Activated CD4-positive, alpha-beta T cell treated with anti-CD3 and anti-CD28 coated beads, Interleukin-2, amount 10 ng/mL, durations not matched to agents 24 days and 14 days (primary cell): Measurements from ENCODE around the gene HS3ST3B1. TPM values are rescaled to one million over a fixed set of nuclear protein-coding genes. Genes with fewer than 3 reads are reported as not detected.

Source experiments
- DNase-seq: peaks from one replicate; pipeline ENCODE4 v3.0.0; 2022
- H3K27ac Mint-ChIP-seq: one replicate; pipeline ENCODE4 v1.8.0; 2022; ENCODE audit warnings: mild to moderate bottlenecking, mixed read lengths
- H3K27me3 Mint-ChIP-seq: one replicate; pipeline ENCODE4 v1.8.0; 2022; ENCODE audit warnings: mixed read lengths
- H3K36me3 Mint-ChIP-seq: one replicate; pipeline ENCODE4 v1.8.0; 2022; ENCODE audit warnings: low read depth, mild to moderate bottlenecking, mixed read lengths
- H3K4me1 Mint-ChIP-seq: one replicate; pipeline ENCODE4 v1.8.0; 2021; ENCODE audit warnings: mixed read lengths
- H3K4me3 Mint-ChIP-seq: one replicate; pipeline ENCODE4 v1.8.0; 2022; ENCODE audit warnings: mild to moderate bottlenecking, moderate library complexity, mixed read lengths
- H3K9me3 Mint-ChIP-seq: one replicate; pipeline ENCODE4 v1.8.0; 2021; ENCODE audit warnings: mixed read lengths
- intact Hi-C: fragments of 100-400 bp; cut with micrococcal nuclease; formaldehyde crosslinking; loops from one replicate; pipeline ENCODE4 v1.15.1; 2023
- total RNA-seq: library from RNA; stranded (reverse); gene quantifications from 2 replicates; pipeline ENCODE4 v1.2.3, GENCODE V29; 2022

HS3ST3B1 gene
- total RNA-seq, 1 donor from 2014 or later, result 20.8 TPM

DNA sequence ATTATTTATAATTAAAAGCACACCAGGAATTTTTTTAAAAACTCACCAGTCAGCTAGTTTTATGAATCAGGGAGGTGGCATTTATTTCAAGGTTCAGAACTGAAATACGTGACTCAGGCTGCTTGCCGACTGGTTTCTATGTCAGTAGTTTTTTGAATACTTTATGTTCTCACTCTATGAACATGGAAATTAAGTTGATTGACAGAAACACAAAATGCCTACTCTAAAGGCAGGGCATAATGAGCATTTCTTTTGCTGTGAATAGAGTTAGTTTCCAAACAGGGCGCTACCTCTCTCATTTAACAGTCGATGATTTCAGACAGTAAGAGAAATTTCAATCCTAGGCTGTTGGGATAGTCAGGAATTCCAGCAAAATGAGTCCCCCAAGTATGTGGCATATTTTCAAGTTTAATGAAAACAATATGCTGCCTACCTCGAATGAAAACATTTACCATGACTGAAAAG lies 6.7 kb downstream of the HS3ST3B1 start:
- Mint-ChIP-seq H3K36me3 (peaks cover 44% of the 10 kb centered on the region), H3K27ac (peak overlapping the region; percentile 53), H3K4me3 (peak overlapping the region; percentile 72), H3K9me3 (no peaks in the 10 kb centered on the region), H3K27me3 (no peaks in the 10 kb centered on the region), H3K4me1 (peaks cover 63% of the 10 kb centered on the region)
- intact Hi-C loops, result loop anchor here (10.0 kb wide), 1 partner anchor 617 kb away; no protein-coding TSS in a partner anchor
- DNase-seq, result no peak

DNA sequence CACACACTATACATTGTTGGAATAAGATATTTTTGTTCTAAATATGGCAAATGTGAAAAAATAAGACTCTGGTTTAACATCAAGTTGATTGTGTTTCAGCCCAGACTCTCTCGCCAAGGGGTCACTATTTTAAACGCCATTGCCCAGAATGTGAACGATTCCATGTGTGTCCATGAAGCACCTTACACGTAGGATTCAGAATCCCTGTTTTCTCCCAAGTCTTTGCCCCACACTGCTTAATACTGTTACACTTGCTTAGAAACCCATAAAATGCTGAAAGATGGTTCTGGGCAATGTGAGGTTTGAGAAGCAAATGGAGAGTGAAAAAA lies 7.7 kb downstream of the HS3ST3B1 start:
- peaks cover 48% of the 10 kb centered on the region for H3K36me3 Mint-ChIP-seq
- no peak for DNase-seq

DNA sequence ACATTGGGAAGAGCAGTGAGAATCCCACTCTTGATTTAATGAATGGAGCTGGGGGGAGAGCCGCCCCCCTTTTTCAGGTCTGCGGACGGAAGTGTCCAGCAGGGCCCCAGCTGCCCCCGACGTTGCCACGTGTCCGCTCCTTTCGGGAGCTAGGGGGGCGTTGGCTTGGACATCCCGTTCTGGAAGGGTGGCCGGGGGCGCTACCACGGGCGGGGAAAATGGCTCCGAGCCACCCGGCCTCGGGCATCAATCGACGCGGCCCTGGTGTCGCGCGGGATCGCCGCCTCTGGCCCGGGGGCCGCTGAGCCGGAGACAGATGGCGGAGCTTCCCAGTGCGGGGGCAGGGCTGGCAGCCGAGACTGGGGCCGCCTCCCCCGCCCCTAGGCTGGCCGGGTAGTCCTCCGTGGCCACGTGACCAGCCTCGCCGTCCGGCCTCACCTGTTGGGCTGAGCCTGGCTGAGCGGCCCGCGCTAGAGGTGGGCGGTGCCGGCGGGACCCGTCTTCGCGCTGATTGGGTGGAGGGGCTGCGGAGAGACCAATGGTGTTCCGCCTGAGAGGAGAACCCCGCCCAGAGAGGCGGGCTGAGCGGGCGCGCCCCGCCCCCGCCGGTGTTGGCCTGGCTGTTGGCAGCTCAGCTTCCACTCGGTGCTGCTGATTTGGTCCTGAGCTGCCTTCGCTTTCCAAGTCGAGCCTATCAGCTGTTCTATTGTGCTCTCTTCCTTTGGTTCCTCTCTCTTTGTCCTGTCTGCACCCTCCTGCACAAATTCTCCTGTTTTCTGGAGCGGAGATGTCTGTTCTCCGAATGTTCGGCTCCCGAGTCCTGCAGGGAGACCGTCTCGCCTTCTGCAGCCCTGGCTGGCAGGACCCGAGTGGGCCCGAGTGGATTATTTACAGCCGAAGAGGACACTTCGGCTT lies 8.3 kb downstream of the HS3ST3B1 start:
- peaks cover 47% of the 10 kb centered on the region for H3K36me3 Mint-ChIP-seq
- peak overlapping the region; percentile 57 for H3K27ac Mint-ChIP-seq
- peaks cover 59% of the 10 kb centered on the region for H3K4me1 Mint-ChIP-seq
- DNase-seq, result peak; percentile 98
- H3K4me3 Mint-ChIP-seq, result peak overlapping the region; percentile 82
- intact Hi-C loops, result loop anchor here (1.0 to 10.0 kb wide), 3 partner anchors 9 to 616 kb away; no protein-coding TSS in a partner anchor
- no peaks in the 10 kb centered on the region for H3K27me3 Mint-ChIP-seq
- H3K9me3 Mint-ChIP-seq, result no peaks in the 10 kb centered on the region

More for the DNA sequence above, 7.7 kb downstream of the HS3ST3B1 start:
- H3K4me1 Mint-ChIP-seq, result peaks cover 62% of the 10 kb centered on the region
- H3K27ac Mint-ChIP-seq, result peak overlapping the region; percentile 57
- H3K9me3 Mint-ChIP-seq, result no peaks in the 10 kb centered on the region
- intact Hi-C loops, result loop anchor here (10.0 kb wide), 1 partner anchor 616 kb away; no protein-coding TSS in a partner anchor
- no peaks in the 10 kb centered on the region for H3K27me3 Mint-ChIP-seq
- peak overlapping the region; percentile 82 for H3K4me3 Mint-ChIP-seq

DNA sequence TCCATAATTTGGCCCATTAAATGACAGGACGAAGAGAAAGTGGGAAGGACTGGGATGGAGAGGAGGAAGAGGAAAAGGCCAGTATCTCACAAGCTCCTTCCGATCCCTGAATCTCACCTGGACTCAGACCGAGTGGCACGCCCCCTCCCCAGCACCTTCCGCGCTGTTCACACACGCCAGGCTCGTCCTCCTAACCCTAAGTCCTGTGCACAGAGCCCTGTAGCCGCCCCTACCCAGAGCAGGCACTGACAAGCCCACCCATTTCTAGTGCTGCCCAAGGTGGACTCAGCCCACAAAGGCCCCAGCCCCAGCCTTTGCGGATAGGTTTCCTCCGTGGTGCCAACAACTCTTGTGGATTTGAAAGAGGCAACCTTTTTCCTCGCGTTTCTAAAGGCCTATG lies 9.2 kb downstream of the HS3ST3B1 start:
- Mint-ChIP-seq H3K4me3 (no peak overlapping the region), H3K36me3 (peaks cover 48% of the 10 kb centered on the region), H3K27me3 (no peaks in the 10 kb centered on the region), H3K27ac (no peak overlapping the region), H3K4me1 (peaks cover 53% of the 10 kb centered on the region), H3K9me3 (no peaks in the 10 kb centered on the region)
- DNase-seq, result no peak
- intact Hi-C loops, result no loop called here

DNA sequence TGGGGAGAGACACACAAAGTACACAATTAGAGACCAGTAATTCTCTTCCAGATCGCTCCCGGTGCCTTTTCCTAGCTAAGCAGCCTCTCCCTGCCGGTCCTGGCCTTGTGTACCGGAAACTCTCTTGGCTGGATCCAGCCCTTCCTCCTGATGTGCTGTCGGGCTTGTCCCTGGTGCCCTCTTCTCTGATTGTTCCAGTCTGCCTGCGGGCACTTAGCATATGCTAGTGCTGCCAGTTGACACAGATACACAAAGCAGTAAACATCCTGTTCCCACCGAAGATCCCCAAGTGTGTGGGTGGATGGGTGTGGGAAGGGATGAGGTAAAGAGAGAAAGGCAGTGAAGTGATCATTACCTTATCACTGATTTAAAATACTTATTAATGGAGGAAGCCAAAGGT lies 9.7 kb downstream of the HS3ST3B1 start:
- H3K27me3 Mint-ChIP-seq, result no peaks in the 10 kb centered on the region
- H3K27ac Mint-ChIP-seq, result peak overlapping the region; percentile 30
- H3K9me3 Mint-ChIP-seq, result no peaks in the 10 kb centered on the region
- peaks cover 48% of the 10 kb centered on the region for H3K4me1 Mint-ChIP-seq
- H3K4me3 Mint-ChIP-seq, result peak overlapping the region; percentile 12
- peaks cover 51% of the 10 kb centered on the region for H3K36me3 Mint-ChIP-seq
- no peak for DNase-seq
- intact Hi-C loops, result no loop called here

DNA sequence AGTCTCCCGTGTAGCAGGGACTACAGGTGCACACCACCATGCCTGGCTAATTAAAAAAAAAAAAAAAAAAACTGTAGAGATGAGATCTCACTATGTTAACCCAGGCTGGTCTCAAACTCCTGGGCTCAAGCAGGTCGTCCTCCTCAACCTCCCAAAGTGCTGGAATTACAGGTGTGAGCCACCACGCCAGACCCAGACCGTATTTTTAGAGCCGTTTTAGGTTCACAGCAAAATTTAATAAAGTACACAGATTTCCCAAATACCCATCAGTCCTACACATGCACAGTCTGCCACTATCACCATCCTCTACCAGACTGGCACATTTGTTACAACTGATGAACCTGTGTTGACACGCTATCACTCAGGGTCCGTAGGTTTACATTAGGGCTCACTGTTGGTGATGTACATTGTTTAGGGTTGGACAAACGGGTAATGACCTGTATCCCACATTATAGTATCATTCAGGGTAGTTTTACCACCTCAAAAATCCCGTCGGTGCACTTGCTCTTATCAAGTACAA lies 10.4 kb downstream of the HS3ST3B1 start:
- Mint-ChIP-seq H3K27ac (no peak overlapping the region), H3K9me3 (no peaks in the 10 kb centered on the region), H3K4me3 (no peak overlapping the region), H3K36me3 (peaks cover 51% of the 10 kb centered on the region), H3K4me1 (peaks cover 46% of the 10 kb centered on the region), H3K27me3 (no peaks in the 10 kb centered on the region)
- no peak for DNase-seq
- intact Hi-C loops, result no loop called here

DNA sequence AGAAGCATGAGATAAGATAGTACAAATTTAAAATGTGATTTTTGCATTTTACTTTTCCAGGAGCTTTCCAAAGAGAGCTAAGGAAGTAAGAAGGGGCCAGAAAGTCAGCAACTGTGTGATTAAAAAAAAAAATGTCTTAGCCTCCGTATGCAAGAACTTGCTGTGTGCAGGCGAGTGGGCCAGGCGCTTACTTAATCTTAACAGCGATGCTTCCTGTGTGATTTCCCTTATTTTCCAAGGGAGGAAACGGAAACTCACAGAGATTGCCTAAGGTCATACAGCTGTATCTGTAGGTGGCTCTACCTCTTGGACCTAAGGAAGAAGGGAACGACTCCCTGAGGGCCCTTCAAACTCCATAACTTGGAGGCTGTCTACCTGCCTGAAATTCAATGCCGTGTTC lies 11.1 kb downstream of the HS3ST3B1 start:
- peaks cover 48% of the 10 kb centered on the region for H3K4me1 Mint-ChIP-seq
- no peak overlapping the region for H3K4me3 Mint-ChIP-seq
- intact Hi-C loops, result no loop called here
- peaks cover 54% of the 10 kb centered on the region for H3K36me3 Mint-ChIP-seq
- H3K9me3 Mint-ChIP-seq, result no peaks in the 10 kb centered on the region
- no peaks in the 10 kb centered on the region for H3K27me3 Mint-ChIP-seq
- H3K27ac Mint-ChIP-seq, result peak overlapping the region; percentile 11
- no peak for DNase-seq

DNA sequence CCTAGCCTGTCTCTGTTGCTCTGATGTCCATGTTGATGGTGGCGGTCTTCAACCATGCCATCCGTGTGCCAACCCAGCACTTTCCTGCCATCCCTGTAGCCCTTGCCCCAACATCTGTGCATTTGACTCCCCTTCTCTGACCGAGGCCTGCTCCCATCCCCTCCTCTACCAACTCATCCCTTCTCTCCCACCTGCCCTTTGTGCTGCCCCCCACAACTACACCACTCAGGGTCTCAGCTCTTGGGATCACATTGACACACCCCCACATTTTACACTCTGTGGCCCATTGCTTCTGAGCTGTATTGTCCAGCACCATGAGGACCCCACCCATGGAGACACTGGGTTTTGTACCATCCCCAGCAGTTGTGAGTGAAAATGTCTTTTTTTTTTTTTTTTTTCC lies 11.6 kb downstream of the HS3ST3B1 start:
- no peak for DNase-seq
- Mint-ChIP-seq H3K36me3 (peaks cover 59% of the 10 kb centered on the region), H3K4me3 (no peak overlapping the region), H3K4me1 (peaks cover 53% of the 10 kb centered on the region), H3K27ac (no peak overlapping the region), H3K27me3 (no peaks in the 10 kb centered on the region), H3K9me3 (no peaks in the 10 kb centered on the region)
- intact Hi-C loops, result no loop called here

DNA sequence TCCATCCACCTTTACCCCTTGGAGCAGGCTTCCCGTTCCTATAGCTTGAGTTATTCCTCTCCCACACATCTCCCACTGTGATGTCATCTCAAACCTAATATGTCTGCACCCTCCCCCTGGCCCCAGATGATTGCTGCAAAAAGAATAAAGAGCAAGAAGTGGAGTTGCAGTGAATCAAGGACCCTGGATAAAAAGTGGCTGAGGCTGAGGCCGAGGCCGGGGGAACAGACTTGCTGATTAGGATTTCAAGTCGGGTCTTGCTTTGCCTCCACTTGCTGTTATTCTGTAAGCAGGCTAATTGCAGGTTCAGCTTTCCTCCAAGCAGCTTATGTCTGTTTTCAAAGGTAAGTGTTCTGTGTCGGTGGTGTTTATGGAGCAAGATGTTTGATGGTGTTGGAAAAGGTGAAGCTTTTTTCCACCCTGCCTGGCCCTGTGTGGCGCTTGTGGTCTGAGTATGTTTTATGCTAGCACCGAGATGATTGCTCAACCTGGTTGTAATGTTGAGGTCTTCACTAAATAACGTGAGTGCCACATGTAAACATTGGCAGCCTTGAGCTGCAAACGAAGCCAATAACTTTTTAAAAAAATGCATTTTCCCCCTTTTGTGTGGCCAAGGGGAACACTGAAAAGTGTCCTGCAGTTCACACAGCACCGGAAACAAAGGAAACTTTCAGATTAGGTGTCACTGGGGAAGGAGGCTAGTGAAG lies 15.4 kb downstream of the HS3ST3B1 start:
- Mint-ChIP-seq H3K27ac (no peak overlapping the region), H3K27me3 (no peaks in the 10 kb centered on the region), H3K9me3 (no peaks in the 10 kb centered on the region), H3K36me3 (peaks cover 59% of the 10 kb centered on the region), H3K4me1 (peaks cover 54% of the 10 kb centered on the region), H3K4me3 (no peak overlapping the region)
- no peak for DNase-seq
- intact Hi-C loops, result no loop called here

DNA sequence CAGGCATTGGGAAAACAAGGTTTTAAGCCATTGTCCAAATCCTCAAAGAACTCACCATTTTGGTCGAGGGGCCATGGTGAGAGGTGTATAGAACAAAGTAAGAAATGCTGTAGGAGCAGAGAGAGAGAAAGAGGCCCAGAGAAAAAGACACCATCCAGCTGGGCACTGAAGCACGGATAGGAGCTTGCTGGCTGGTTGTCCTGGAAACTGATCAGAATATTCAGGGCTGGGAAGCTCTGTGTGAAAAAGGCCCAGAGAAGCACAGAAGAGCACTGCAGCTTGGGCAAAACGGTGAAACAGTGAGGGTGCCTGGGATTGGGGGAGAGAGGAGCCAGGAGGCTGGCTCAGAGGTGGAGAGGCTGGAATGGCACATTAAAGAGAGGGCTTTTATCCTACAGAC lies 16.5 kb downstream of the HS3ST3B1 start:
- peaks cover 57% of the 10 kb centered on the region for H3K4me1 Mint-ChIP-seq

DNA sequence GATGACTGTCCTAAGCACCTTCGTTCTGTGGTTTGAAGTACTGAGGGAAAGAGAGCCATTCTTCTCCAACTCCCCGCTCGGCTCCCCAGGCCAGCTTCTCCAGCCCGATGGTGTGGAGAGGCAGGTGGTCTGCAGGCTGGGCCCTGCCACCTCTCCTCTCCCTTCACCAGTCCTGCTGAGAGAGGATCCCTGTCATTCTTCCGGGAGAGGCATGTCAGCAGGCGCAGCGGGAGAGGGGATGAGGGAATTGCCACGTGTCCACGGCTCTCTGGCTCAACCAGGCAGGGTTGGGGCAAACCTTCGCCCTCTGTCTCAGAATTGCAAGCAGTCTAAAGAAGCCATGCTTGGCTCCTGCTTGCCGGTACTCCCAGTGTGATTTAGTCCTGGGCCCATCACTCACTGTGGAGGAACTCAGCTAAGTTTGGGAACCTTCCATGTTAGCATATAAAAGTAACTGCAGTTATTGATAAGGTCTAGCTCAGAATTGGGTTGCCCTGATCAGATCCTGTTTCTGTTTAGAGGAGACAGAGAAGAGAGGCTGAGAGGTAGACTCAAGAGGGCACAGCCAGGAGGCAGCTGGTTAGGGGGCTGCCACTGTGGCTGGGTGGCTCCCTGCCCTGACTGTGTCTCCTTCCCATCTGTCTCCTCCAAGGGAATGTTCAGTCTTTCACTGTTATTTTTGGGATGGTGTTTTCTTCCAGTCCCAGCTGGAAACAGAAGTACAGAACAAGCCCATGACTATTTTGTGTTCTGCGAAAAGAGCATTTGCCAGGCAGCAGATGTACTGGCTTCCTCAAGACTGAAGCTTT lies 17.4 kb downstream of the HS3ST3B1 start:
- Mint-ChIP-seq H3K27ac (no peak overlapping the region), H3K4me3 (peak overlapping the region; percentile 8), H3K27me3 (no peaks in the 10 kb centered on the region), H3K36me3 (peaks cover 58% of the 10 kb centered on the region), H3K4me1 (peaks cover 56% of the 10 kb centered on the region), H3K9me3 (no peaks in the 10 kb centered on the region)
- intact Hi-C loops, result no loop called here
- no peak for DNase-seq

More for the DNA sequence above, 16.5 kb downstream of the HS3ST3B1 start:
- no peaks in the 10 kb centered on the region for H3K9me3 Mint-ChIP-seq
- intact Hi-C loops, result no loop called here
- no peak for DNase-seq
- H3K36me3 Mint-ChIP-seq, result peaks cover 60% of the 10 kb centered on the region
- H3K27me3 Mint-ChIP-seq, result no peaks in the 10 kb centered on the region
- H3K4me3 Mint-ChIP-seq, result peak overlapping the region; percentile 34
- H3K27ac Mint-ChIP-seq, result no peak overlapping the region

DNA sequence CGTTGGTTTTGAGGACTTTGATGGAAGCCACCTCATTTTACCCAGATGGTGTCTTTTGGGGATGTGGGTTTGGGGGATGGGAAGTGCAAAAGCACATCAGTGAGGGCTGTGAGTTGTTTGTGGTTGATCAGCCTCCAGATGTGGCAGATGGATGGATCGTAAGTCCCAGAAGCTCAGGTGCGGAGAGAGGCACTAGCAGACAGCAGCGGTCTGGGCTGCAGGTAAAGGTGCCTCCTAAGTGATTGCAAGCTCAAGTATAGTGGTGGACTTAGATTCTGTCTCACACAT lies 18.0 kb downstream of the HS3ST3B1 start:
- Mint-ChIP-seq H3K4me3 (peak overlapping the region; percentile 8), H3K27ac (no peak overlapping the region), H3K36me3 (peaks cover 54% of the 10 kb centered on the region), H3K4me1 (peaks cover 55% of the 10 kb centered on the region), H3K9me3 (no peaks in the 10 kb centered on the region), H3K27me3 (no peaks in the 10 kb centered on the region)
- peak; percentile 66 for DNase-seq
- intact Hi-C loops, result no loop called here

DNA sequence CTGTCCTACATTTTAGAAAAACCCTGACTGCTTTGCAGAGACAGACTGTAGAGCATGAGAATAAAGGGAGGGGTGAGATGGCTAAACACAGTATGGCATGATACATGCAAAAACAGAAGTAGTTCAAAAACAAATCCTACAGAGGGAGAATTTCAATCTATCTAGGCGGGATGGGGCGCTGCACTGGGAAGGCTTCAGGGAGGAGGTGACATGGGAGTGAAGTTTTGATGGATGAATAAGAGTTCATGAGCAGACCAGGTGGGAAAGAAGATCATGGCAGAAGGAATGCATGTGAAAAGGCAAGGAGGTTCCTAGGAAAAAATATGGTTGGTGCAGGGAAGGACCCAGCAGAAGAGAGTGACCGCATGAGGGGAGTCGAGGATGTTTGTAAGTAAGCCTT lies 19.2 kb downstream of the HS3ST3B1 start:
- Mint-ChIP-seq H3K4me3 (no peak overlapping the region), H3K4me1 (peaks cover 54% of the 10 kb centered on the region), H3K27ac (no peak overlapping the region), H3K27me3 (no peaks in the 10 kb centered on the region), H3K36me3 (peaks cover 46% of the 10 kb centered on the region), H3K9me3 (no peaks in the 10 kb centered on the region)
- DNase-seq, result no peak
- intact Hi-C loops, result loop anchor here (2.0 kb wide), 1 partner anchor 17 kb away; no protein-coding TSS in a partner anchor
